Raji (cell line): ENCODE results near the gene GJA3.

ENCODE experiments used
- POLR2A ChIP-seq: IDR thresholded peaks from 2 replicates; pipeline ENCODE4 v1.6.1; 2011; ENCODE audit warnings: low read depth, low read length, control low read depth; ENCODE audit not compliant: insufficient read depth

GJA3 gene

GRCh38 chr13:20144141-20144850, 16.6 kb downstream of the GJA3 start:
- no peak for TF ChIP-seq POLR2A

GRCh38 chr13:20142927-20143480, 17.8 kb downstream of the GJA3 start:
- TF ChIP-seq POLR2A: no peak

- no peak for TF ChIP-seq POLR2A
Measured at GRCh38 chr13:20142023-20142926, 18.6 kb downstream of the GJA3 start.

GRCh38 chr13:20141238-20142022, 19.4 kb downstream of the GJA3 start:
- TF ChIP-seq POLR2A: no peak

- no peak for TF ChIP-seq POLR2A
Measured at GRCh38 chr13:20140487-20140886, 20.4 kb downstream of the GJA3 start.

- no peak for TF ChIP-seq POLR2A
Measured at GRCh38 chr13:20137875-20138274, 23.0 kb downstream of the GJA3 start.

GRCh38 chr13:20136781-20137703, 23.8 kb downstream of the GJA3 start:
- no peak for TF ChIP-seq POLR2A

GRCh38 chr13:20134732-20135131, 26.1 kb downstream of the GJA3 start:
- no peak for TF ChIP-seq POLR2A

- no peak for TF ChIP-seq POLR2A
Measured at GRCh38 chr13:20132052-20132634, 28.7 kb downstream of the GJA3 start.

GRCh38 chr13:20131057-20131832, 29.6 kb downstream of the GJA3 start:
- no peak for TF ChIP-seq POLR2A

- TF ChIP-seq POLR2A: no peak
Measured at GRCh38 chr13:20130652-20131051, 30.2 kb downstream of the GJA3 start.

GRCh38 chr13:20130012-20130411, 30.8 kb downstream of the GJA3 start:
- no peak for TF ChIP-seq POLR2A

- TF ChIP-seq POLR2A: no peak
Measured at GRCh38 chr13:20129076-20129475, 31.8 kb downstream of the GJA3 start.

- TF ChIP-seq POLR2A: no peak
Measured at GRCh38 chr13:20128459-20128931, 32.4 kb downstream of the GJA3 start.
